ENCODE measurements around the gene TRIM46. TPM values are rescaled to one million over a fixed set of nuclear protein-coding genes. Genes with fewer than 3 reads are reported as not detected.

TRIM46 gene
- total RNA-seq, 1 experiment from 2014 or later, result 6.0 TPM

DNA sequence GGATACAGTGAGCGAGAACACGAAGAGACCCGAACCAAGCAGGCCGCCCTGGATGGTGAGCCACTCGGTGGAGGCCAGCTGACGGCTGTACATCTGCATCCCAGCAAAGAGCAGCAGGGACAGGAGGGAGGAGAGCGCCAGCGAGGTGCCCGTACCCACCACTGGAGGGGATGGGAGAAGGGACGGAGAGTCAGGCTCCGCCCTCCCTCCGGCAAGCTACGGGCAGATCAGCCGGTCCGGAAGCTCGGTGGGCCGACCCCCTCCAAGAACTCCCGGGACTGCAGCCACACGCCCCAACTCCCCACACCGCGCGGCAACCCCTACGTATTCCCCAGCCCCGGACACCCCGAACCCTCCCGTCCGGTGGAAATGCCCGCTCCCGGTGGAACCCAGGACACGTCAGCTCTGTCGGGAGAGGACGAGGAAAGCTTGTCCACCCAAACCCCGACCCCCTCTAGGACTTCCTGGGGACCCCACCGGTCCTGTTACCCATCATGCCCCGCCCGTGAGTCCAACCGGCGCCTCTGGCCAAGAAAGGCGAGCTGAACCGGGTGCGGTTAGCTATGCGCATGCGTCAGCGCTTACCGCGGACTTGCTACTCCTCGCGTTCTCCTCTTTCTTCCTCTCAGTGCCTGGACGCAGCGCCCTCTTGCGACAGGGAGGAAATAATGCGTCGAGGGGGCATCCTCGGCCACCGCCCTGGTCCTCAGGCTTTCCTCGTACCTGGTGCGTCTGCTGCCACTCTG is 744 bp upstream of the TRIM46 start, which contains the start of gene KRTCAP2:
Gene KRTCAP2, minus strand, starts transcription at position 573 of the 746 bp plus-strand sequence. Its CDS starts 80 bp downstream, at position 493.
- H3K9me2 ChIP-seq (ENCODE audit: insufficient read depth), result no peaks in the 10 kb centered on the region
- H3K27me3 ChIP-seq (ENCODE audit: insufficient read depth, low read depth), result no peaks in the 10 kb centered on the region
- H3K4me1 ChIP-seq (replicated peaks; ENCODE audit: insufficient read depth), result peaks cover 30% of the 10 kb centered on the region
- H2AFZ ChIP-seq, result peak within 1 kb of the TSS; percentile 94
- H3K79me2 ChIP-seq (ENCODE audit: low read depth), result peaks cover 17% of the 10 kb centered on the region
- peak; percentile 89 to 93 for DNase-seq
- TF ChIP-seq, protein P1, sequence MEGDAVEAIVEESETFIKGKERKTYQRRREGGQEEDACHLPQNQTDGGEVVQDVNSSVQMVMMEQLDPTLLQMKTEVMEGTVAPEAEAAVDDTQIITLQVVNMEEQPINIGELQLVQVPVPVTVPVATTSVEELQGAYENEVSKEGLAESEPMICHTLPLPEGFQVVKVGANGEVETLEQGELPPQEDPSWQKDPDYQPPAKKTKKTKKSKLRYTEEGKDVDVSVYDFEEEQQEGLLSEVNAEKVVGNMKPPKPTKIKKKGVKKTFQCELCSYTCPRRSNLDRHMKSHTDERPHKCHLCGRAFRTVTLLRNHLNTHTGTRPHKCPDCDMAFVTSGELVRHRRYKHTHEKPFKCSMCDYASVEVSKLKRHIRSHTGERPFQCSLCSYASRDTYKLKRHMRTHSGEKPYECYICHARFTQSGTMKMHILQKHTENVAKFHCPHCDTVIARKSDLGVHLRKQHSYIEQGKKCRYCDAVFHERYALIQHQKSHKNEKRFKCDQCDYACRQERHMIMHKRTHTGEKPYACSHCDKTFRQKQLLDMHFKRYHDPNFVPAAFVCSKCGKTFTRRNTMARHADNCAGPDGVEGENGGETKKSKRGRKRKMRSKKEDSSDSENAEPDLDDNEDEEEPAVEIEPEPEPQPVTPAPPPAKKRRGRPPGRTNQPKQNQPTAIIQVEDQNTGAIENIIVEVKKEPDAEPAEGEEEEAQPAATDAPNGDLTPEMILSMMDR (conservative IDR thresholded peaks at IDR 0.05), result peak; percentile 94
- TF ChIP-seq EZH2 (IDR thresholded peaks at IDR 0.05; ENCODE audit: low read depth), result no peak
- 0 out of 2 replicates have a peak, but pooled peaks cover 5% of the 10 kb centered on the region for H4K20me1 ChIP-seq (ENCODE audit: insufficient read depth)
- no peaks in the 10 kb centered on the region for H3K9me3 ChIP-seq (ENCODE audit: insufficient read depth, low read depth)
- no peaks in the 10 kb centered on the region; the same call in 1 of the 2 replicates for H3K36me3 ChIP-seq (ENCODE audit: low read depth)
- CTCF ChIA-PET, result interaction anchor here (0.6 to 2.0 kb wide), 10 partner anchors 21 to 382 kb away, joined by 3 to 15 read pairs (median 4); no protein-coding TSS in a partner anchor
- intact Hi-C loops (cut with micrococcal nuclease; ENCODE audit: unreplicated experiment), result loop anchor here (1.0 to 2.0 kb wide), 3 partner anchors 35 to 150 kb away; partner anchors contain the start of gene MTX1
- BruUV-seq (replicated peaks), result TSS peak; percentile 74
- POLR2A ChIA-PET (ENCODE audit: unreplicated experiment), result interaction anchor here (0.6 to 1.1 kb wide), 6 partner anchors 20 to 82 kb away, joined by 3 to 5 read pairs (median 3); partner anchors contain the start of gene THBS3
- H3K4me2 ChIP-seq, result peak within 1 kb of the TSS; percentile 96
- H3F3A ChIP-seq (ENCODE audit: insufficient read depth, low read depth), result peaks cover 38% of the 10 kb centered on the region; the same call in 1 of the 2 replicates
- H3K27ac ChIP-seq, result peak within 1 kb of the TSS; percentile 59
- peak within 1 kb of the TSS; percentile 89 for H3K4me3 ChIP-seq

DNA sequence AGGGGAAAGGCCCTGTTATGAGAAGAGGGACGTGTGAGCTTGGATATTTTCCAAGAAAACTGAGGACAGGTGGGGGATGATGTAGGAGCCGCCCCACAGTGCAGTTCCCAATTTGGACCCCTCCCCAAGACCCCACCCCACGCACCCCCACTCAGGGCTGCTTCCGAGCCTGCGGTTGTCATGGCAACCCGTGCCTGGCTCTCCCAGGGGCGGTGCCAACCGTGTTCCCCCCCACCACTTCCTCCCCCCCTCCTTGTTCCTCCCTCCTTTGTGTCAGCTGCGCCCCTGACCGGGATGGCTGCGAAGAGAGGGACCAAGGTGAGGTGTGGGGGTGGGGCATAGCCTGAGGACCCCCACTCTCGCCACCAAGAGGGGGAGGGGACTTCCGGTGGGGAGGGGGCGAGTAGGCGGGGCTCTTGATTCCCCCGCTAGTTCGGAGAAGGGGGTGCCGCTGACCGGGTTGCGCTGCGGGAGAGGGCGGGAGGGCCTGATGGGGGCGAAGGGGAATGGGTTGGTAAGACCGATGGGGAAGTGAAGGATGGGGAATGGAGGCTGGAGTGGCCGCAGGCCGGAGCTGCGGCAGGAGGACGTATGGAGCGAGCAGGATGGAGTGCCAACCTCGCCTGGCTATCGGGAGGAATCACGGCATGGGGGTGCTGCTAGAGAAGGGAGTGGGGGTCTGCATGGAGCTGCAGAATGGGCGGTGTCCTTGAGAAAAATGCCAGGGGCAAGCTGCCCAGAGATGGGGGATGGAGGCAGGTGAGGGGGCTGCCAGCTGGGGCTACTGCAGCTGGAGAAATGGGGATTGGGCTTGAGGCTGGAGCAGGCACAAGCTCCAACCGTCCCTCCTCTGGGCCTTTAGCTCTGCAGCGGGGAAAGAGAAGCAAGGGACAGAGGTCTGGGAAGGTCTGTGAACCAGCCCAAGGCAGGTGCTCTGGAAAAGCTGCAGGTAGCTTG is 953 bp downstream of the TRIM46 start:
- no peak for TF ChIP-seq EZH2 (IDR thresholded peaks at IDR 0.05; ENCODE audit: low read depth)
- TF ChIP-seq, protein P1 (conservative IDR thresholded peaks at IDR 0.05), result no peak
- DNase-seq, result no peak
- Histone ChIP-seq H3K9me3 (ENCODE audit: insufficient read depth, low read depth) (no peaks in the 10 kb centered on the region), H4K20me1 (ENCODE audit: insufficient read depth) (0 out of 2 replicates have a peak, but pooled peaks cover 5% of the 10 kb centered on the region), H3K27me3 (ENCODE audit: insufficient read depth, low read depth) (no peaks in the 10 kb centered on the region), H3K9me2 (ENCODE audit: insufficient read depth) (no peaks in the 10 kb centered on the region), H3K4me3 (peak overlapping the region; percentile 89; the same call in 1 of the 2 replicates), H3K4me1 (replicated peaks; ENCODE audit: insufficient read depth) (peaks cover 32% of the 10 kb centered on the region), H3K36me3 (ENCODE audit: low read depth) (no peaks in the 10 kb centered on the region; the same call in 1 of the 2 replicates), H2AFZ (no peak overlapping the region), H3F3A (ENCODE audit: insufficient read depth, low read depth) (peaks cover 34% of the 10 kb centered on the region; the same call in 1 of the 2 replicates), H3K27ac (no peak overlapping the region), H3K79me2 (ENCODE audit: low read depth) (peaks cover 17% of the 10 kb centered on the region), H3K4me2 (peak overlapping the region; percentile 96)
- intact Hi-C loops (cut with micrococcal nuclease; ENCODE audit: unreplicated experiment), result no loop called here
- BruUV-seq (replicated peaks), result no TSS peak
- CTCF ChIA-PET, result interaction anchor here (0.5 to 2.1 kb wide), 5 partner anchors 19 to 204 kb away, joined by 3 to 9 read pairs (median 4); partner anchors contain the start of gene SHC1
- POLR2A ChIA-PET (ENCODE audit: unreplicated experiment), result interaction anchor here (0.6 to 1.1 kb wide), 3 partner anchors 19 to 50 kb away, joined by 3 to 26 read pairs (median 3); no protein-coding TSS in a partner anchor
